ENCODE results near the gene ATP10B.

ATP10B gene

DNA sequence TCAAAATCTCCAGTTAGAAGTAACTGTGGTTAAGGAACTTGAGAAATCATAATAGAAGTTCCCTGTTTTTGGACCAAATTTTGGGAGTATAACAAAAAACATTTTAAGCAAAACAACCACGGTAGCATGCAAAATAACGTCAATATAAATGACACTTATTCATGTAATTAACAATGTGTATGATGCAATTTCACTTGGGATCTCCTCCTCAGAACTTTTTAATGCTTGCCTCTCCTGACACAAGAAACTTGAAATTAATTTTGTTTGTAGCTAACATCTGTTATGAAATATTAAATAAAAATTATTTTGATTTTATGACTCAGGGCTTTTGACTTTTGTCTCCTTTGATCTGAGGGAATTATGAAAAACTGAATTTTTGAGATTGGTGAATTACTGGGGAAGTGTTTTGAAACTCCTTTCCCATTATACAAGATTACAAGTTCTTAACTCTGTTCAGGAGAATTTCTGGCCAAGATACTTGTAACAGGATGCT lies 149.7 kb downstream of the ATP10B start:
- TF ChIP-seq, protein P1, sequence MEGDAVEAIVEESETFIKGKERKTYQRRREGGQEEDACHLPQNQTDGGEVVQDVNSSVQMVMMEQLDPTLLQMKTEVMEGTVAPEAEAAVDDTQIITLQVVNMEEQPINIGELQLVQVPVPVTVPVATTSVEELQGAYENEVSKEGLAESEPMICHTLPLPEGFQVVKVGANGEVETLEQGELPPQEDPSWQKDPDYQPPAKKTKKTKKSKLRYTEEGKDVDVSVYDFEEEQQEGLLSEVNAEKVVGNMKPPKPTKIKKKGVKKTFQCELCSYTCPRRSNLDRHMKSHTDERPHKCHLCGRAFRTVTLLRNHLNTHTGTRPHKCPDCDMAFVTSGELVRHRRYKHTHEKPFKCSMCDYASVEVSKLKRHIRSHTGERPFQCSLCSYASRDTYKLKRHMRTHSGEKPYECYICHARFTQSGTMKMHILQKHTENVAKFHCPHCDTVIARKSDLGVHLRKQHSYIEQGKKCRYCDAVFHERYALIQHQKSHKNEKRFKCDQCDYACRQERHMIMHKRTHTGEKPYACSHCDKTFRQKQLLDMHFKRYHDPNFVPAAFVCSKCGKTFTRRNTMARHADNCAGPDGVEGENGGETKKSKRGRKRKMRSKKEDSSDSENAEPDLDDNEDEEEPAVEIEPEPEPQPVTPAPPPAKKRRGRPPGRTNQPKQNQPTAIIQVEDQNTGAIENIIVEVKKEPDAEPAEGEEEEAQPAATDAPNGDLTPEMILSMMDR (IDR thresholded peaks at IDR 0.05; ENCODE audit: low read depth, low read length): no peak
- no peak for DNase-seq
- no peak overlapping the region for H3K4me3 ChIP-seq (ENCODE audit: low read depth, low read length)
- peaks cover 37% of the 10 kb centered on the region for H3K27me3 ChIP-seq (ENCODE audit: insufficient read depth, low read depth, severe bottlenecking)
- H3K9me3 ChIP-seq (ENCODE audit: severe bottlenecking): peaks cover 4% of the 10 kb centered on the region
- no peak overlapping the region for H3K27ac ChIP-seq
- H3K36me3 ChIP-seq: no peaks in the 10 kb centered on the region

DNA sequence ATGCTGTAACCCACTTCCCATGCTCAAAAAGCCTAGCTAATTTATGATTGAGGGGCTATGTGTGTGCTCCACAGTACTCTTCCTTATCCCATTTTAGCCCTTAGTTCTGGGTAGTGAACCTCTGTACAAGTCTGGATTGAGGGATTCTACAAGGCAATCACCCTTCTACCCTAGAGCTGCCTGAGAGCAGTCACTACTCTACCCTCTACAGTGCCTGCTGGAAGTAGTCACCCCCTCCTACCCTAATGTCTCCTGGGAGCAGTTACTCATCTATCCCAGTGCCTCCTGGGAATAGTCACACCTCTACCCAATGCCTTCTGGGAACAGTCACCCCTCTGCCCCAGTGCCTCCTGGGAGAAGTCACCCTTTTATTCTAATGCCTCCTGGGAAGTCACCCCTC lies 150.6 kb downstream of the ATP10B start:
- Histone ChIP-seq H3K36me3 (no peaks in the 10 kb centered on the region), H3K27me3 (ENCODE audit: insufficient read depth, low read depth, severe bottlenecking) (peaks cover 37% of the 10 kb centered on the region), H3K9me3 (ENCODE audit: severe bottlenecking) (peaks cover 4% of the 10 kb centered on the region), H3K4me3 (ENCODE audit: low read depth, low read length) (no peak overlapping the region), H3K27ac (no peak overlapping the region)
- TF ChIP-seq, protein P1 (IDR thresholded peaks at IDR 0.05; ENCODE audit: low read depth, low read length): no peak
- DNase-seq: no peak

DNA sequence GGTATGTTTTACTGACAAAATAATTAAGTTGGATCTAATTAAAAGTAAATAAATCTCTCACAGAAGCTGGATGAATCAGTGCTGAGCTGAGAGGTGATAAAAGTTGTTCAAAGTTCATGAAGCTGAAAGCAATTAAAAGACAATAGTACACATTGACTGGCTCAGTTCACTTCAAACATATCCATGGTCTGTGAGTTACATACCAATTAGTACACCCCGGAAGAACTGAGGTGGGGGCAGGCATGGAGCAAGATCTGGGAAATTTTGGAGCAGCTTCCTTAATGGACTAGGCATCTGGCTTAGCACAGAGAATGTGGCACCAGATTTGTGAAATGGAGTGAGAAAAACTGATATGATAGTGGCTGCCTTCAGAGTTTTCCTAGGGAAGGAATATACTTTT lies 152.7 kb downstream of the ATP10B start:
- Histone ChIP-seq H3K27me3 (ENCODE audit: insufficient read depth, low read depth, severe bottlenecking) (peaks cover 40% of the 10 kb centered on the region), H3K9me3 (ENCODE audit: severe bottlenecking) (peaks cover 1% of the 10 kb centered on the region), H3K27ac (no peak overlapping the region), H3K36me3 (no peaks in the 10 kb centered on the region), H3K4me3 (ENCODE audit: low read depth, low read length) (no peak overlapping the region)
- TF ChIP-seq, protein P1 (IDR thresholded peaks at IDR 0.05; ENCODE audit: low read depth, low read length): no peak
- DNase-seq: no peak

DNA sequence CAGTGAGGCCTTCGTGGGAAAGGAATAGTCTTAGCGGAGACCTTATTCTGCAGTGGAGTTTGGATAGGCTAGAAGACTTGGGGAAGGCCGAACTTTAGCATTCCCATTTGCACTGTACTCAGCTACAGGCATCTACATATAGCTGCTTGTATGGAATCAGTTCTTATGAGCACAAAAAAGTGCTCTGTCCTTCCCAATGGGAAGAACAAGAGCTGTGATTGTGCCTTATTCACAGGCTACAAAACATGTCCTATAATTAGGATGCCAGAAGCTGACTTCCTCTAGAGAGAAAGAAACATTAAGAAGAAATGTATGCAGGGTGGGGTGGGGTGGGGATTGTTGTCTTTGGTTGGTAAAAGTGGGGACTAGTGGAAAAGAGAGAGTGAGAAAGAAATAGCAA lies 154.7 kb downstream of the ATP10B start:
- Histone ChIP-seq H3K4me3 (ENCODE audit: low read depth, low read length) (no peak overlapping the region), H3K27ac (no peak overlapping the region), H3K9me3 (ENCODE audit: severe bottlenecking) (no peaks in the 10 kb centered on the region), H3K36me3 (no peaks in the 10 kb centered on the region), H3K27me3 (ENCODE audit: insufficient read depth, low read depth, severe bottlenecking) (peaks cover 47% of the 10 kb centered on the region)
- TF ChIP-seq, protein P1 (IDR thresholded peaks at IDR 0.05; ENCODE audit: low read depth, low read length): no peak
- DNase-seq: no peak

DNA sequence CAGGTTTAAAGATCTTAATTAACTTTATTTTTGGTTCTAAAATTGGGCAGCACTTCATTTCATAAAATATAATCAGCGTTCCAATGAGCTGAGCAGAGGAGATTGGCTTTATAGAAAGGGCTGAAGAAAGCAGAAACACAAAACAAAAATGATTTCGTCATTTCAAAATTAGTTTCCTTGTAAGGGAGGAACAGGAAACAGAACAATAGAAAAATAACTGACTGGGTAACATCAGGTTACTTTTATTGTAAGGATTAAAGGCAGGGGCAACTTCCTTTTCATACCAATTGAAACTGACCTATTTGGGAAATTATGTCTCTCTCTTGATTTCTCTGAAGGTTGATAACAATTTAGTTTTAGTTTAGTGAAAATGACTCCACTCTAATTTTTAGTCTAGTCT lies 157.1 kb downstream of the ATP10B start:
- H3K4me3 ChIP-seq (ENCODE audit: low read depth, low read length): no peak overlapping the region
- DNase-seq: no peak
- TF ChIP-seq, protein P1 (IDR thresholded peaks at IDR 0.05; ENCODE audit: low read depth, low read length): no peak
- H3K27me3 ChIP-seq (ENCODE audit: insufficient read depth, low read depth, severe bottlenecking): peaks cover 55% of the 10 kb centered on the region
- no peaks in the 10 kb centered on the region for H3K36me3 ChIP-seq
- H3K27ac ChIP-seq: no peak overlapping the region
- peaks cover 4% of the 10 kb centered on the region for H3K9me3 ChIP-seq (ENCODE audit: severe bottlenecking)

DNA sequence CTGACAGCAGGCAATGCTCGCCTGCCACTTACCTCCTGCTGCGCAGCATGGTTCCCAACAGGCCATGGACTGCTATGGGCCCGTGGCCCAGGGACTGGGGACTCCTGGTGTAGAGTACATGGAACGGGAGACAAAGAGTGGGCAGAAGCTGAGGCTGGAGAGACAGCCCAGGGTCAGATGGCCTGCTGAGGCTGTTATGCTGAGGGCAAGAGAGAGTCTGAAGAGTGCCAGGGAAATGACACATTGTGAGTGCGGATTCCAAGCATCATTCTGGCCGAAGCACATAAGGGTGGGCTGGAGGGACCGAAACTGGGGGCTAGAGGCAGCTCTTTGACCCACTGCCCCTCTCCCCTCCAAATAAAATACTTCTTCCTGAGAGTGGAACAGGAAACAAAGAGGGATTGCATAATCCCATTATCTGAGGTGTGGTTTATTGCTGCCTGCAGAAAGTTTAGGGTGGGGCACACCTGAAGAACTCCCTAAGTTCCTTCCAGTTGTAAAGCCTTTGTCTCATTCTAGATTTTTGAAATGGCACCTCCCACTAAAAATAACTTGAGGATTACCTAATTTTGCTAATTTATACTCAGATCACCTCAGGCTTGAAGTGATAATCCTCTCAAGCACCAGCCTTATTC lies 158.1 kb downstream of the ATP10B start:
- Histone ChIP-seq H3K9me3 (ENCODE audit: severe bottlenecking) (peaks cover 4% of the 10 kb centered on the region), H3K27me3 (ENCODE audit: insufficient read depth, low read depth, severe bottlenecking) (peaks cover 58% of the 10 kb centered on the region), H3K27ac (no peak overlapping the region), H3K36me3 (no peaks in the 10 kb centered on the region), H3K4me3 (ENCODE audit: low read depth, low read length) (no peak overlapping the region)
- TF ChIP-seq, protein P1 (IDR thresholded peaks at IDR 0.05; ENCODE audit: low read depth, low read length): no peak
- DNase-seq: no peak

Data from WERI-Rb-1 (cell line).